PFSK-1 (cell line): ENCODE measurements around the gene EMSY.

Source experiments
- FOXP2 ChIP-seq: optimal IDR thresholded peaks from 2 replicates; pipeline ENCODE3; 2011; ENCODE audit warnings: borderline replicate concordance, control low read depth, inconsistent platforms; ENCODE audit not compliant: insufficient read depth; ENCODE audit errors: extremely low read length, extremely low read depth
- POLR2AphosphoS5 ChIP-seq: IDR thresholded peaks from 2 replicates; pipeline ENCODE4 v1.6.1; 2012; ENCODE audit warnings: low read depth, mild to moderate bottlenecking, control low read depth, low read length, moderate library complexity
- SIN3A ChIP-seq: IDR thresholded peaks from 2 replicates; pipeline ENCODE4 v1.6.1; 2012; ENCODE audit warnings: mild to moderate bottlenecking, low read length, moderate library complexity, borderline replicate concordance; ENCODE audit not compliant: insufficient read depth
- TAF1 ChIP-seq: IDR thresholded peaks from 2 replicates; pipeline ENCODE4 v1.6.1; 2012; ENCODE audit warnings: low read length, control low read depth, borderline replicate concordance; ENCODE audit not compliant: insufficient read depth
- TF ChIP-seq, protein P1 (sequence below), 2 experiments: IDR thresholded peaks; 2 replicates each; pipeline versions ENCODE4 v1.6.1 to v1.8.0; 2011 to 2012; ENCODE audit warnings: low read depth in 2 of 2, low read length in 2 of 2, control low read depth in 1 of 2, inconsistent platforms in 1 of 2, mild to moderate bottlenecking in 1 of 2, moderate library complexity in 1 of 2; ENCODE audit not compliant: insufficient read depth in 1 of 2

EMSY gene

DNA sequence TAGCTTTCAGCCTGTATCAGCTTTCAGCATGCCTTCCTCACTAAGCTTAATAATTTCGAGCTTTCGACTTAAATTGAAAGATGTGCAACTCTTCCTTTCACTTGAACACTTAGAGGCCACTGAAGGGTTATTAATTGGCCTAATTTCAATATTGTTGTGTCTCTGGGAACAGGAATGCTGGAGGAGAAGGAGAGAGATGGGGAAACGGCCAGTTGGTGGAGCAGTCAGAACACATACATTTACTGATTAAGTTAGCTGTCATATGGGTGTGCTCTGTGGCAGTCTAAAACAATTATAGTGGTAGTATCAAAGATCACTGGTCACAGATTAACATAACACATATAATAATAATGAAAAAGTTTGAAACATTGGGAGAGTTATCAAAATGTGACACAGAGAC is 119.5 kb downstream of the EMSY start:
- TF ChIP-seq TAF1 = no peak
- TF ChIP-seq POLR2AphosphoS5 = no peak
- TF ChIP-seq, protein P1, sequence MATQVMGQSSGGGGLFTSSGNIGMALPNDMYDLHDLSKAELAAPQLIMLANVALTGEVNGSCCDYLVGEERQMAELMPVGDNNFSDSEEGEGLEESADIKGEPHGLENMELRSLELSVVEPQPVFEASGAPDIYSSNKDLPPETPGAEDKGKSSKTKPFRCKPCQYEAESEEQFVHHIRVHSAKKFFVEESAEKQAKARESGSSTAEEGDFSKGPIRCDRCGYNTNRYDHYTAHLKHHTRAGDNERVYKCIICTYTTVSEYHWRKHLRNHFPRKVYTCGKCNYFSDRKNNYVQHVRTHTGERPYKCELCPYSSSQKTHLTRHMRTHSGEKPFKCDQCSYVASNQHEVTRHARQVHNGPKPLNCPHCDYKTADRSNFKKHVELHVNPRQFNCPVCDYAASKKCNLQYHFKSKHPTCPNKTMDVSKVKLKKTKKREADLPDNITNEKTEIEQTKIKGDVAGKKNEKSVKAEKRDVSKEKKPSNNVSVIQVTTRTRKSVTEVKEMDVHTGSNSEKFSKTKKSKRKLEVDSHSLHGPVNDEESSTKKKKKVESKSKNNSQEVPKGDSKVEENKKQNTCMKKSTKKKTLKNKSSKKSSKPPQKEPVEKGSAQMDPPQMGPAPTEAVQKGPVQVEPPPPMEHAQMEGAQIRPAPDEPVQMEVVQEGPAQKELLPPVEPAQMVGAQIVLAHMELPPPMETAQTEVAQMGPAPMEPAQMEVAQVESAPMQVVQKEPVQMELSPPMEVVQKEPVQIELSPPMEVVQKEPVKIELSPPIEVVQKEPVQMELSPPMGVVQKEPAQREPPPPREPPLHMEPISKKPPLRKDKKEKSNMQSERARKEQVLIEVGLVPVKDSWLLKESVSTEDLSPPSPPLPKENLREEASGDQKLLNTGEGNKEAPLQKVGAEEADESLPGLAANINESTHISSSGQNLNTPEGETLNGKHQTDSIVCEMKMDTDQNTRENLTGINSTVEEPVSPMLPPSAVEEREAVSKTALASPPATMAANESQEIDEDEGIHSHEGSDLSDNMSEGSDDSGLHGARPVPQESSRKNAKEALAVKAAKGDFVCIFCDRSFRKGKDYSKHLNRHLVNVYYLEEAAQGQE (IDR thresholded peaks at IDR 0.05; ENCODE audit: insufficient read depth in 1 of 2, low read depth in 2 of 2, low read length in 2 of 2) = no peak
- TF ChIP-seq FOXP2 = no peak
- TF ChIP-seq SIN3A = no peak

DNA sequence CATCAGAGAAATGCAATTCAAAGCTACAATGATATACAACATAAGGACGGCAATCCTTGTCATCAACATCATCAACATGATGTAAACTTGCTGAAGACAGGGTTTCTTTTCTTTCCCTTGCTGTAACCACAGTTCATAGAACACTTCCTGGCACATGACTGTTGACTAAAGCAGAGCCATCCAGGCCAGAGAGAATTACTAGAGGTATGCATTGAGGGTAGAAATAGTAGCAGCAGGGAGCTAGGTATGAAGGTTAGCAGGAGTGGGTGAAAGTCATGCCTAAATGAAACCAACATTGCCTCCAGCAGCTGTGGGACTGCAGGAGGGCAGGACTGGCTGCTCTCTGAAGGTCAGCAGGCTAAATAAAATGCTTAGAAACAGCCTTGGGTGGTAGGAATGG is 122.0 kb downstream of the EMSY start:
- TF ChIP-seq, protein P1 (IDR thresholded peaks at IDR 0.05; ENCODE audit: insufficient read depth in 1 of 2, low read depth in 2 of 2, low read length in 2 of 2) = no peak
- TF ChIP-seq TAF1 = no peak
- no peak for TF ChIP-seq FOXP2
- no peak for TF ChIP-seq SIN3A
- no peak for TF ChIP-seq POLR2AphosphoS5

DNA sequence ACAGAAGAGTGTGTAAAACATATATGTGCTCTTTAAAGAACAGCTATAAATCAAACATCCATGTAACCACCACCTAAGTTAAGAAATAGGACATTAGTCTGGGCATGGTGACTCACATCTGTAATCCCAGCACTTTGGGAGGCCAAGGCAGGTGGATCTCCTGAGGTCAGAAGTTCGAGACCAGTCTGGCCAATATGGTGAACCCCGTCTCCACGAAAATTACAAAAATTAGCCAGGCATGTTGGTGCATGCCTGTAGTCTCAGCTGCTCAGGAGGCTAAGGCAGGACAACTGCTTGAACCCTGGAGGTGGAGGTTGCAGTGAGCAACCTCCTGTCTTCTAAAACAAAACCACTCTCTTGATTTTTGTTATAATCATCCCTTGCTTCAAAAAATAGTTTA is 122.4 kb downstream of the EMSY start:
- TF ChIP-seq POLR2AphosphoS5 = no peak
- no peak for TF ChIP-seq FOXP2
- no peak for TF ChIP-seq TAF1
- TF ChIP-seq SIN3A = no peak
- TF ChIP-seq, protein P1 (IDR thresholded peaks at IDR 0.05; ENCODE audit: insufficient read depth in 1 of 2, low read depth in 2 of 2, low read length in 2 of 2) = no peak

DNA sequence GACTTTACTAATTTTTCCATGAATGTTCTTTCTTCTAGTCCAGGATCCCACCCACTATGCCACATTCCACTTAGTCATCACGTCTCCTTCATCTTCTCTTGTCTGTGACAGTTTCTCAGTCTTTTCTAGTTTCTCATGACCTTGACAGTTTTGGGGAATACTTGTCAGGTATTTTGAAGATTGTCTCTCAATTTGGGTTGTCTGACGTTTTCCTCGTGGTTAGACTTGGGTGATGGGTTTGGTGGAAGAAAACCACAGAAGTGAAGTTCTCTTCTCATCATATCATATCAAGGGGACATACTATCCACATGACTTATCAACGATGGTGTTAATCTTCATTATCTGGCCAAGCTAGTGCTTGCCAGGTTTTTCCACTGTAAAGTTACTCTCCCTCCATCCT is 123.3 kb downstream of the EMSY start:
- no peak for TF ChIP-seq FOXP2
- TF ChIP-seq TAF1 = no peak
- TF ChIP-seq POLR2AphosphoS5 = no peak
- TF ChIP-seq, protein P1 (IDR thresholded peaks at IDR 0.05; ENCODE audit: insufficient read depth in 1 of 2, low read depth in 2 of 2, low read length in 2 of 2) = no peak
- TF ChIP-seq SIN3A = no peak

DNA sequence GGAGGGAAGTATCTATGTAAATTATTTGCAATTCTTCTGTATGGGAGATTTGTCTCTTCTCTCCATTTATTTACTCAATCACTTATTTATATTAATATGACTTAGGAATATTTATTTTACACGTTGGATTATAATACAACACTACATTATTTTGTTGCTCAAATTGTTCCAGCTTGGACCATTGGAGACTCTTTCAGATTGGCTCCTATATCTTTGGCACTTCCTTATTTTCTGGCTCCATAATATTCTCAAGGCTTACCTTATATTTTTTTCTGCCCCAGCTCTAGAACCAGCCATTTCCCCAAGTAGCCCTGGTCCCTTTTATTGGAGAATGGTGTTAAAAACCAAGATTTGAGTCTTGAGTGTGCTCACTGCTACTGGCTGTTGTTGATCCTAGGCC is 123.8 kb downstream of the EMSY start:
- no peak for TF ChIP-seq POLR2AphosphoS5
- TF ChIP-seq, protein P1 (IDR thresholded peaks at IDR 0.05; ENCODE audit: insufficient read depth in 1 of 2, low read depth in 2 of 2, low read length in 2 of 2) = no peak
- no peak for TF ChIP-seq SIN3A
- no peak for TF ChIP-seq TAF1
- no peak for TF ChIP-seq FOXP2
